ENCODE results near the gene RDX. TPM values are rescaled to one million over a fixed set of nuclear protein-coding genes. Genes with fewer than 3 reads are reported as not detected.

Gene RDX
- total RNA-seq, 1 experiment from 2014 or later = 86.6 TPM

- no peak for DNase-seq
- no peak overlapping the region for H4K5ac ChIP-seq (ENCODE audit: insufficient read length, low read depth, low read length)
- H3K4me1 ChIP-seq (ENCODE audit: insufficient read depth, low read length) = no peaks in the 10 kb centered on the region; the same call in 1 of the 2 replicates
- H4K20me1 ChIP-seq (ENCODE audit: control insufficient read depth, insufficient read depth, insufficient read length) = peaks cover 2% of the 10 kb centered on the region
- no peak overlapping the region for H3K9ac ChIP-seq (ENCODE audit: extremely low read depth, insufficient read length, low read length)
- H3T11ph ChIP-seq (ENCODE audit: low read length) = no peak overlapping the region
- H3K23me2 ChIP-seq (ENCODE audit: insufficient read length, low read depth, low read length, poor library complexity, severe bottlenecking) = no peaks in the 10 kb centered on the region
- H4K8ac ChIP-seq (replicated peaks; ENCODE audit: insufficient read length, low read depth, low read length) = no peak overlapping the region
- no peak overlapping the region for H3K4me2 ChIP-seq (ENCODE audit: insufficient read depth, insufficient read length, low read length)
- H3K79me1 ChIP-seq (ENCODE audit: insufficient read depth, low read depth, low read length, poor library complexity, severe bottlenecking) = no peaks in the 10 kb centered on the region
- H2BK5ac ChIP-seq (ENCODE audit: insufficient read length, low read length) = no peak overlapping the region
- H2AFZ ChIP-seq (ENCODE audit: low read length) = no peak overlapping the region
- no peak overlapping the region for H3K27ac Mint-ChIP-seq
- no peak overlapping the region for H3K23ac ChIP-seq (ENCODE audit: insufficient read length, low read depth, low read length)
- no peak overlapping the region for H3K56ac ChIP-seq (ENCODE audit: insufficient read length, low read depth, low read length)
- no peak overlapping the region for H3K4me3 Mint-ChIP-seq
- H3K27ac ChIP-seq (ENCODE audit: insufficient read length, low read depth, low read length) = no peak overlapping the region
- H2AK5ac ChIP-seq (ENCODE audit: insufficient read length, low read length) = no peak overlapping the region
- no peaks in the 10 kb centered on the region for H3K9me3 Mint-ChIP-seq
- no peak overlapping the region for H4K91ac ChIP-seq (ENCODE audit: insufficient read length, low read depth, low read length)
- H2BK20ac ChIP-seq (ENCODE audit: low read depth, low read length, poor library complexity, severe bottlenecking) = no peak overlapping the region
- no peak overlapping the region for H3K4ac ChIP-seq (ENCODE audit: low read depth, low read length)
- H3K27me3 Mint-ChIP-seq (ENCODE audit: low read depth) = no peaks in the 10 kb centered on the region
- H2BK15ac ChIP-seq (ENCODE audit: low read depth, low read length) = no peak overlapping the region
- no peak overlapping the region for H3K14ac ChIP-seq (ENCODE audit: insufficient read depth, low read length)
- H2BK12ac ChIP-seq (ENCODE audit: insufficient read length, low read depth, low read length) = no peak overlapping the region
- H3K18ac ChIP-seq (ENCODE audit: insufficient read length, low read depth, low read length) = no peak overlapping the region
- peaks cover 2 to 9% (median 5%) of the 10 kb centered on the region in 3 experiments; a peak in 5 of 7 replicates for H3K36me3 Mint-ChIP-seq (ENCODE audit: insufficient read depth in 1 of 3, low read depth in 3 of 3)
- no peaks in the 10 kb centered on the region for H3K27me3 ChIP-seq (ENCODE audit: insufficient read depth, low read length)
- H2BK120ac ChIP-seq (ENCODE audit: low read depth, low read length, poor library complexity, severe bottlenecking) = no peak overlapping the region
- TF ChIP-seq CTCF (conservative IDR thresholded peaks at IDR 0.05) = no peak
- no peaks in the 10 kb centered on the region for H3K79me2 ChIP-seq (ENCODE audit: insufficient read depth, low read length)
- WGBS (ENCODE audit: extremely low coverage, insufficient read length, low lambda C conversion rate) = no CpG with 5 or more reads among the region's 1 CpG
- H3K4me1 Mint-ChIP-seq = peaks cover 0 to 4% of the 10 kb centered on the region in 2 experiments; a peak in 1 of 4 replicates
- H3K9me3 ChIP-seq (ENCODE audit: control insufficient read depth, low read depth, low read length) = no peaks in the 10 kb centered on the region
These were observed 136.9 kb downstream of the RDX start for GRCh38 chr11:110159476-110159875.

Data from H9 (cell line).